SK-N-SH treated with all-trans-retinoic acid at 6 μM for 48 hours (cell line): ENCODE measurements around the gene FAM50A.

Source experiments
- ATAC-seq: fragments of 200-7000 bp; cut with Tn5 transposase; 3 replicates; pipeline ENCODE4 v1.9.1; 2020; ENCODE audit warnings: mild to moderate bottlenecking, moderate library complexity
- ARNTL ChIP-seq: fragments of 450-650 bp; formaldehyde crosslinking; IDR thresholded peaks from 2 replicates; pipeline ENCODE4 v1.5.0; 2020; ENCODE audit warnings: low read depth, mild to moderate bottlenecking, moderate library complexity, borderline replicate concordance
- CSDC2 ChIP-seq: fragments of 250-450 bp; sonication (Bioruptor Pico); IDR thresholded peaks from 2 replicates; pipeline ENCODE4 v1.5.0; 2020; ENCODE audit warnings: mild to moderate bottlenecking, moderate library complexity
- ESRRG ChIP-seq: fragments of 250-450 bp; sonication (Bioruptor Pico); IDR thresholded peaks from 2 replicates; pipeline ENCODE4 v1.6.1; 2021; ENCODE audit warnings: mild to moderate bottlenecking
- GLIS3 ChIP-seq: fragments of 250-450 bp; sonication (Bioruptor Pico); IDR thresholded peaks from 2 replicates; pipeline ENCODE4 v1.5.0; 2020; ENCODE audit warnings: mild to moderate bottlenecking, moderate library complexity
- ISL1 ChIP-seq: fragments of 250-450 bp; sonication (Bioruptor Pico); IDR thresholded peaks from 2 replicates; pipeline ENCODE4 v2.1.2; 2022; ENCODE audit warnings: mild to moderate bottlenecking, moderate library complexity
- OSR1 ChIP-seq: fragments of 250-450 bp; sonication (Bioruptor Pico); IDR thresholded peaks from 2 replicates; pipeline ENCODE4 v1.8.0; 2022; ENCODE audit warnings: moderate library complexity, mild to moderate bottlenecking, inconsistent platforms
- RARB ChIP-seq: fragments of 250-450 bp; sonication (Bioruptor Pico); IDR thresholded peaks from 2 replicates; pipeline ENCODE4 v1.8.0; 2021; ENCODE audit warnings: mild to moderate bottlenecking, moderate library complexity
- TCF4 ChIP-seq: fragments of 250-450 bp; sonication (Bioruptor Pico); IDR thresholded peaks from 2 replicates; pipeline ENCODE4 v1.8.0; 2021; ENCODE audit warnings: mild to moderate bottlenecking, moderate library complexity, borderline replicate concordance
- TOX ChIP-seq: fragments of 250-450 bp; sonication (Bioruptor Pico); IDR thresholded peaks from 2 replicates; pipeline ENCODE4 v1.8.0; 2021; ENCODE audit warnings: mild to moderate bottlenecking, moderate library complexity, borderline replicate concordance
- ZC3H10 ChIP-seq: fragments of 250-450 bp; sonication (Bioruptor Pico); IDR thresholded peaks from 2 replicates; pipeline ENCODE4 v1.5.1; 2021; ENCODE audit warnings: mild to moderate bottlenecking, moderate library complexity
- ZFP3 ChIP-seq: fragments of 250-450 bp; sonication (Bioruptor Pico); IDR thresholded peaks from 2 replicates; pipeline ENCODE4 v1.5.0; 2020; ENCODE audit warnings: mild to moderate bottlenecking, moderate library complexity
- ZFP30 ChIP-seq: fragments of 450-650 bp; formaldehyde crosslinking; IDR thresholded peaks from 2 replicates; pipeline ENCODE4 v1.5.0; 2022; ENCODE audit warnings: mild to moderate bottlenecking, moderate library complexity
- ZNF565 ChIP-seq: fragments of 450-650 bp; formaldehyde crosslinking; conservative IDR thresholded peaks from 2 replicates; pipeline ENCODE4 v1.5.0; 2020; ENCODE audit warnings: low read depth, mild to moderate bottlenecking, moderate library complexity
- ZNF70 ChIP-seq: fragments of 450-650 bp; formaldehyde crosslinking; IDR thresholded peaks from 2 replicates; pipeline ENCODE4 v1.5.0; 2020; ENCODE audit warnings: mild to moderate bottlenecking, moderate library complexity
- ZNF8 ChIP-seq: fragments of 450-650 bp; formaldehyde crosslinking; IDR thresholded peaks from 2 replicates; pipeline ENCODE4 v1.5.0; 2020; ENCODE audit warnings: mild to moderate bottlenecking, moderate library complexity
- TF ChIP-seq, protein P1 (sequence below): fragments of 250-450 bp; sonication (Bioruptor Pico); IDR thresholded peaks from 2 replicates; pipeline ENCODE4 v1.5.1; 2020; ENCODE audit warnings: low read depth, mild to moderate bottlenecking, moderate library complexity
- TF ChIP-seq, protein P2 (sequence below): fragments of 250-450 bp; sonication (Bioruptor Pico); IDR thresholded peaks from 2 replicates; pipeline ENCODE4 v1.5.1; 2021; ENCODE audit warnings: mild to moderate bottlenecking, moderate library complexity
- TF ChIP-seq, protein P3 (sequence below): fragments of 250-450 bp; sonication (Bioruptor Pico); IDR thresholded peaks from 2 replicates; pipeline ENCODE4 v1.5.0; 2020; ENCODE audit warnings: mild to moderate bottlenecking, moderate library complexity
- TF ChIP-seq, protein P4 (sequence below): fragments of 250-450 bp; sonication (Bioruptor Pico); IDR thresholded peaks from 2 replicates; pipeline ENCODE4 v1.8.0; 2020; ENCODE audit warnings: mild to moderate bottlenecking, moderate library complexity, borderline replicate concordance
- TF ChIP-seq, protein P5 (sequence below): fragments of 250-450 bp; sonication (Bioruptor Pico); IDR thresholded peaks from 2 replicates; pipeline ENCODE4 v1.8.0; 2021; ENCODE audit warnings: low read depth, mild to moderate bottlenecking, moderate library complexity, borderline replicate concordance

FAM50A gene

DNA sequence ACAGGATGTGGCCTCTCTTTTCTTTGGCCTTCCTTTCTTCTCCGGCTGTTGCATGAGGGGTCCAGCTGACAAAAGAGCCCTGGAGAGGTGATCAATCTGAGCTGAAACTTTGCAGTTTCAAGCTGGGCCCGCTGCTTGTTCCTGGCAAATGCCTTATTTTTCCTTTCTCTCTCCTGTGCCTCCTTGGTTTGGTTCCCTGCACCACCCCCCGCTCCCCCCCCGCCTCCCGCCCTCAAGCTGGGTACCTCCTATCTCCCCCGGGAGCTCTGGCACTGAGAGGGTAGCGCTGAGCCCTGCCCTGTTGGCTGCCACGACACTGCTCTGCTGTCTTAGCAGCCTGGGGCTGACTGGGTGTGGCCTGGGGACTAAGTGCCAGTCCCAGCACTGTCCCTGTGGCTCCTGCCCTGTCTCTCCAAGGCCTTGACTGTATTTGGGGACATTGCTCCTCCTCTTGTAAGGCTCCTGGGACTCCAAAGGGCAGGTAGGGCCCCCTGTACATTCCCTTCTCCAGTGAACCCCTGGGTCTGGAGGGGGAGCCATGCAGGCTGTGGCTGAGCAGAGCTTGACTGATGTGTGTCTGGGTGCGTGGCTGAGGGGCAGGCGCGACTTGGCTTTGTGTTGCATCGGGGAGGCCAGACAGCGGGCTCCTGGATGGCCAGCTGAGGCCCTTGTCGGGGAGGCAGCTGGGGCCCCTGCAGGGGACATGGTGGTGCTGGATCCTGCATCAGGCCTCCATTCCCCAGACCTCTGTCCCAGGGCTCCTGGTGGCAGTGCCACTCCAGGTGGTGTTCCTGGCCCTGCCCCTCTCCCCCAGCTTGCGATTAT is 15.2 kb downstream of the FAM50A start:
- TF ChIP-seq ZFP3 (CRISPR knock-in tag) (peak; percentile 75; the same call in 1 of the 2 replicates), ZC3H10 (CRISPR knock-in tag) (no peak)
- peak; percentile 74 for ATAC-seq

DNA sequence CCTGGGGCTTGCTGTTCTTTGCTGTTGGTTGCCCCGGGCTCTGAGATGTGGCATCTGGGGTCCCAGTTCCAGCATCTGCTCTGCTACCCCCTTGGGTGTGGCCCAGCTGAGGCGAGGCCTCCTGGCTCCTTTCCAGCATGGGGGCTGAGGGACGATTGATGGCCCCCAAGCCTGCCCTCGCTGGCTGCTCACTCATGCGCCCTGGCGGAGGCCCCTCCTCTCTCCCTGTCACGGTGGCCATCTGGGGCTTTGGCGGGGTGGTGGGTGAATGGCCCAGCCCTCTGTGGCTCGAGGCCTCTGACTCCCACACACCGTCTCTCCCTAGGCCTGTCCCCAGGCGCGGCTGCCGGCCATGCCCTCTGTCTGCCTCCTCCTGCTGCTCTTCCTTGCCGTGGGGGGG is 15.9 kb downstream of the FAM50A start:
- ATAC-seq, result peak; percentile 11
- no peak for TF ChIP-seq TOX (CRISPR knock-in tag)
- TF ChIP-seq, protein P1, sequence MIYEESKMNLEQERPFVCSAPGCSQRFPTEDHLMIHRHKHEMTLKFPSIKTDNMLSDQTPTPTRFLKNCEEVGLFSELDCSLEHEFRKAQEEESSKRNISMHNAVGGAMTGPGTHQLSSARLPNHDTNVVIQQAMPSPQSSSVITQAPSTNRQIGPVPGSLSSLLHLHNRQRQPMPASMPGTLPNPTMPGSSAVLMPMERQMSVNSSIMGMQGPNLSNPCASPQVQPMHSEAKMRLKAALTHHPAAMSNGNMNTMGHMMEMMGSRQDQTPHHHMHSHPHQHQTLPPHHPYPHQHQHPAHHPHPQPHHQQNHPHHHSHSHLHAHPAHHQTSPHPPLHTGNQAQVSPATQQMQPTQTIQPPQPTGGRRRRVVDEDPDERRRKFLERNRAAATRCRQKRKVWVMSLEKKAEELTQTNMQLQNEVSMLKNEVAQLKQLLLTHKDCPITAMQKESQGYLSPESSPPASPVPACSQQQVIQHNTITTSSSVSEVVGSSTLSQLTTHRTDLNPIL (CRISPR knock-in tag), result no peak
- TF ChIP-seq, all 23 proteins: peak for 0

DNA sequence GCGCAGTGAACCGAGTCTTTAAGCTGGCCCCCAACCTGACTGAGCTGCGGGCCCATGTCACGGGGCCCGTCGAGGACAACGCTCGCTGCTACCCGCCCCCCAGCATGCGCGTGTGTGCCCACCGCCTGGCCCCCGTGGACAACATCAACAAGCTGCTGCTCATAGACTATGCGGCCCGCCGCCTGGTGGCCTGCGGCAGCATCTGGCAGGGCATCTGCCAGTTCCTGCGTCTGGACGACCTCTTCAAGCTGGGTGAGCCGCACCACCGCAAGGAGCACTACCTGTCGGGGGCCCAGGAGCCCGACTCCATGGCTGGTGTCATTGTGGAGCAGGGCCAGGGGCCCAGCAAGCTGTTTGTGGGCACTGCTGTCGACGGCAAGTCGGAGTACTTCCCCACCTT is 16.4 kb downstream of the FAM50A start:
- no peak for ATAC-seq
- TF ChIP-seq, protein P2, sequence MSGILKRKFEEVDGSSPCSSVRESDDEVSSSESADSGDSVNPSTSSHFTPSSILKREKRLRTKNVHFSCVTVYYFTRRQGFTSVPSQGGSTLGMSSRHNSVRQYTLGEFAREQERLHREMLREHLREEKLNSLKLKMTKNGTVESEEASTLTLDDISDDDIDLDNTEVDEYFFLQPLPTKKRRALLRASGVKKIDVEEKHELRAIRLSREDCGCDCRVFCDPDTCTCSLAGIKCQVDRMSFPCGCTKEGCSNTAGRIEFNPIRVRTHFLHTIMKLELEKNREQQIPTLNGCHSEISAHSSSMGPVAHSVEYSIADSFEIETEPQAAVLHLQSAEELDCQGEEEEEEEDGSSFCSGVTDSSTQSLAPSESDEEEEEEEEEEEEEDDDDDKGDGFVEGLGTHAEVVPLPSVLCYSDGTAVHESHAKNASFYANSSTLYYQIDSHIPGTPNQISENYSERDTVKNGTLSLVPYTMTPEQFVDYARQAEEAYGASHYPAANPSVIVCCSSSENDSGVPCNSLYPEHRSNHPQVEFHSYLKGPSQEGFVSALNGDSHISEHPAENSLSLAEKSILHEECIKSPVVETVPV (CRISPR knock-in tag), result no peak
- TF ChIP-seq ZNF70 (CRISPR knock-in tag) (no peak), ZC3H10 (CRISPR knock-in tag) (no peak), GLIS3 (CRISPR knock-in tag) (no peak), OSR1 (CRISPR knock-in tag) (no peak), ZNF8 (no peak), ZFP3 (CRISPR knock-in tag) (no peak), ESRRG (CRISPR knock-in tag) (no peak), ZFP30 (CRISPR knock-in tag) (no peak), TOX (CRISPR knock-in tag) (no peak), CSDC2 (CRISPR knock-in tag) (no peak), ZNF565 (no peak), TCF4 (CRISPR knock-in tag) (no peak), ARNTL (no peak), ISL1 (CRISPR knock-in tag) (no peak), RARB (CRISPR knock-in tag) (no peak)
- TF ChIP-seq, protein P3, sequence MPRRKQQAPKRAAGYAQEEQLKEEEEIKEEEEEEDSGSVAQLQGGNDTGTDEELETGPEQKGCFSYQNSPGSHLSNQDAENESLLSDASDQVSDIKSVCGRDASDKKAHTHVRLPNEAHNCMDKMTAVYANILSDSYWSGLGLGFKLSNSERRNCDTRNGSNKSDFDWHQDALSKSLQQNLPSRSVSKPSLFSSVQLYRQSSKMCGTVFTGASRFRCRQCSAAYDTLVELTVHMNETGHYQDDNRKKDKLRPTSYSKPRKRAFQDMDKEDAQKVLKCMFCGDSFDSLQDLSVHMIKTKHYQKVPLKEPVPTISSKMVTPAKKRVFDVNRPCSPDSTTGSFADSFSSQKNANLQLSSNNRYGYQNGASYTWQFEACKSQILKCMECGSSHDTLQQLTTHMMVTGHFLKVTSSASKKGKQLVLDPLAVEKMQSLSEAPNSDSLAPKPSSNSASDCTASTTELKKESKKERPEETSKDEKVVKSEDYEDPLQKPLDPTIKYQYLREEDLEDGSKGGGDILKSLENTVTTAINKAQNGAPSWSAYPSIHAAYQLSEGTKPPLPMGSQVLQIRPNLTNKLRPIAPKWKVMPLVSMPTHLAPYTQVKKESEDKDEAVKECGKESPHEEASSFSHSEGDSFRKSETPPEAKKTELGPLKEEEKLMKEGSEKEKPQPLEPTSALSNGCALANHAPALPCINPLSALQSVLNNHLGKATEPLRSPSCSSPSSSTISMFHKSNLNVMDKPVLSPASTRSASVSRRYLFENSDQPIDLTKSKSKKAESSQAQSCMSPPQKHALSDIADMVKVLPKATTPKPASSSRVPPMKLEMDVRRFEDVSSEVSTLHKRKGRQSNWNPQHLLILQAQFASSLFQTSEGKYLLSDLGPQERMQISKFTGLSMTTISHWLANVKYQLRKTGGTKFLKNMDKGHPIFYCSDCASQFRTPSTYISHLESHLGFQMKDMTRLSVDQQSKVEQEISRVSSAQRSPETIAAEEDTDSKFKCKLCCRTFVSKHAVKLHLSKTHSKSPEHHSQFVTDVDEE (CRISPR knock-in tag), result no peak
- TF ChIP-seq, protein P4, sequence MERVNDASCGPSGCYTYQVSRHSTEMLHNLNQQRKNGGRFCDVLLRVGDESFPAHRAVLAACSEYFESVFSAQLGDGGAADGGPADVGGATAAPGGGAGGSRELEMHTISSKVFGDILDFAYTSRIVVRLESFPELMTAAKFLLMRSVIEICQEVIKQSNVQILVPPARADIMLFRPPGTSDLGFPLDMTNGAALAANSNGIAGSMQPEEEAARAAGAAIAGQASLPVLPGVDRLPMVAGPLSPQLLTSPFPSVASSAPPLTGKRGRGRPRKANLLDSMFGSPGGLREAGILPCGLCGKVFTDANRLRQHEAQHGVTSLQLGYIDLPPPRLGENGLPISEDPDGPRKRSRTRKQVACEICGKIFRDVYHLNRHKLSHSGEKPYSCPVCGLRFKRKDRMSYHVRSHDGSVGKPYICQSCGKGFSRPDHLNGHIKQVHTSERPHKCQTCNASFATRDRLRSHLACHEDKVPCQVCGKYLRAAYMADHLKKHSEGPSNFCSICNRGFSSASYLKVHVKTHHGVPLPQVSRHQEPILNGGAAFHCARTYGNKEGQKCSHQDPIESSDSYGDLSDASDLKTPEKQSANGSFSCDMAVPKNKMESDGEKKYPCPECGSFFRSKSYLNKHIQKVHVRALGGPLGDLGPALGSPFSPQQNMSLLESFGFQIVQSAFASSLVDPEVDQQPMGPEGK (CRISPR knock-in tag), result no peak
- TF ChIP-seq, protein P5, sequence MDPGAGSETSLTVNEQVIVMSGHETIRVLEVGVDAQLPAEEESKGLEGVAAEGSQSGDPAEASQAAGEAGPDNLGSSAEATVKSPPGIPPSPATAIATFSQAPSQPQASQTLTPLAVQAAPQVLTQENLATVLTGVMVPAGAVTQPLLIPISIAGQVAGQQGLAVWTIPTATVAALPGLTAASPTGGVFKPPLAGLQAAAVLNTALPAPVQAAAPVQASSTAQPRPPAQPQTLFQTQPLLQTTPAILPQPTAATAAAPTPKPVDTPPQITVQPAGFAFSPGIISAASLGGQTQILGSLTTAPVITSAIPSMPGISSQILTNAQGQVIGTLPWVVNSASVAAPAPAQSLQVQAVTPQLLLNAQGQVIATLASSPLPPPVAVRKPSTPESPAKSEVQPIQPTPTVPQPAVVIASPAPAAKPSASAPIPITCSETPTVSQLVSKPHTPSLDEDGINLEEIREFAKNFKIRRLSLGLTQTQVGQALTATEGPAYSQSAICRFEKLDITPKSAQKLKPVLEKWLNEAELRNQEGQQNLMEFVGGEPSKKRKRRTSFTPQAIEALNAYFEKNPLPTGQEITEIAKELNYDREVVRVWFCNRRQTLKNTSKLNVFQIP, result no peak
